CD14-positive monocyte (primary cell): ENCODE measurements around the gene FAM168A. TPM values are rescaled to one million over a fixed set of nuclear protein-coding genes. Genes with fewer than 3 reads are reported as not detected.

Source experiments
- DNase-seq, 3 donors: peaks; one replicate each; pipeline ENCODE4 v3.0.0-alpha.2; 2011 to 2022
- H2AFZ ChIP-seq: 2 replicates; pipeline ENCODE4 v1.6.0; 2012; ENCODE audit warnings: mild to moderate bottlenecking, low read depth, low read length, inconsistent platforms; ENCODE audit not compliant: insufficient read depth, poor library complexity, severe bottlenecking
- H3K27ac ChIP-seq, 2 donors: 1 replicate in 1 of 2; 2 replicates in 1 of 2; pipeline ENCODE4 v1.5.1; 2012 to 2013; ENCODE audit warnings: low read length in 2 of 2, control low read depth in 1 of 2, inconsistent platforms in 1 of 2, low read depth in 1 of 2, mild to moderate bottlenecking in 1 of 2
- H3K27me3 ChIP-seq, 2 donors: one replicate each; pipeline versions ENCODE4 v1.6.0 to v1.6.1; 2011 to 2013; ENCODE audit warnings: low read length in 2 of 2; ENCODE audit not compliant: control insufficient read depth in 2 of 2, insufficient read depth in 2 of 2
- H3K36me3 ChIP-seq, 2 donors: replicated peaks in 1 of 2; 1 replicate in 1 of 2; 2 replicates in 1 of 2; pipeline versions ENCODE4 v1.5.1 to v1.6.1; 2012 to 2013; ENCODE audit warnings: low read length in 2 of 2, control low read depth in 1 of 2, inconsistent platforms in 1 of 2, mild to moderate bottlenecking in 1 of 2; ENCODE audit not compliant: insufficient read depth in 2 of 2, control insufficient read depth in 1 of 2
- H3K4me1 ChIP-seq, 2 donors: 1 replicate in 1 of 2; 2 replicates in 1 of 2; pipeline versions ENCODE4 v1.5.1 to v1.6.1; 2012 to 2013; ENCODE audit warnings: low read length in 2 of 2, control low read depth in 1 of 2, inconsistent platforms in 1 of 2, mild to moderate bottlenecking in 1 of 2, moderate library complexity in 1 of 2; ENCODE audit not compliant: insufficient read depth in 2 of 2, control insufficient read depth in 1 of 2
- H3K4me2 ChIP-seq: replicated peaks from 2 replicates; pipeline ENCODE3; 2012; ENCODE audit warnings: low read length, moderate library complexity, mild to moderate bottlenecking; ENCODE audit not compliant: poor library complexity, severe bottlenecking; ENCODE audit errors: extremely low read depth
- H3K4me3 ChIP-seq, 3 experiments: fragments of 200-600 bp in 1 of 3; sonication (generic) in 1 of 3; replicated peaks in 1 of 3; 1 replicate in 2 of 3; 2 replicates in 1 of 3; pipeline ENCODE4 v1.5.1; 2011 to 2013; ENCODE audit warnings: low read length in 3 of 3, mild to moderate bottlenecking in 3 of 3, control low read depth in 2 of 3, low read depth in 2 of 3, inconsistent platforms in 1 of 3, moderate library complexity in 1 of 3
- H3K79me2 ChIP-seq: 2 replicates; pipeline ENCODE4 v1.6.0; 2012; ENCODE audit warnings: mild to moderate bottlenecking, control low read depth, inconsistent platforms, low read length, moderate library complexity; ENCODE audit not compliant: insufficient read depth
- H3K9ac ChIP-seq: 2 replicates; pipeline ENCODE4 v1.6.0; 2017; ENCODE audit warnings: low read length, mild to moderate bottlenecking; ENCODE audit not compliant: insufficient read depth, poor library complexity, severe bottlenecking
- H3K9me3 ChIP-seq, 2 donors: replicated peaks in 1 of 2; 1 replicate in 1 of 2; 2 replicates in 1 of 2; pipeline versions ENCODE4 v1.5.1 to v1.6.1; 2012 to 2013; ENCODE audit warnings: low read length in 2 of 2, control low read depth in 1 of 2; ENCODE audit not compliant: control insufficient read depth in 1 of 2, insufficient read depth in 1 of 2
- H4K20me1 ChIP-seq: 2 replicates; pipeline ENCODE4 v1.6.0; 2012; ENCODE audit warnings: mild to moderate bottlenecking, low read length, control low read depth, moderate library complexity; ENCODE audit not compliant: insufficient read depth
- H3K27ac Mint-ChIP-seq, 7 donors: one replicate each; pipeline ENCODE4 v1.8.0; 2020; ENCODE audit warnings: mild to moderate bottlenecking in 7 of 7, mixed read lengths in 7 of 7, moderate library complexity in 6 of 7, inconsistent platforms in 2 of 7
- H3K27me3 Mint-ChIP-seq, 3 donors: one replicate each; pipeline ENCODE4 v1.8.0; 2021 to 2022; ENCODE audit warnings: low read depth in 3 of 3, mild to moderate bottlenecking in 3 of 3, mixed read lengths in 3 of 3, moderate library complexity in 3 of 3, inconsistent platforms in 1 of 3
- H3K36me3 Mint-ChIP-seq, 2 donors: one replicate each; pipeline ENCODE4 v1.8.0; 2020; ENCODE audit warnings: mixed read lengths in 2 of 2, inconsistent platforms in 1 of 2, mild to moderate bottlenecking in 1 of 2
- H3K4me1 Mint-ChIP-seq: one replicate; pipeline ENCODE4 v1.8.0; 2020; ENCODE audit warnings: mild to moderate bottlenecking, mixed read lengths
- H3K4me3 Mint-ChIP-seq, 2 donors: one replicate each; pipeline ENCODE4 v1.8.0; 2020; ENCODE audit warnings: mild to moderate bottlenecking in 2 of 2, mixed read lengths in 2 of 2, moderate library complexity in 1 of 2
- H3K9me3 Mint-ChIP-seq, 7 donors: one replicate each; pipeline ENCODE4 v1.8.0; 2020 to 2022; ENCODE audit warnings: mixed read lengths in 7 of 7, mild to moderate bottlenecking in 6 of 7, moderate library complexity in 6 of 7, inconsistent platforms in 2 of 7
- WGBS: methylation state at CpG from one replicate; pipeline ENCODE4 v1.1.5; 2013; ENCODE audit warnings: missing lambda C conversion rate; ENCODE audit not compliant: insufficient coverage; 5-methylcytosine and 5-hydroxymethylcytosine counted together
- intact Hi-C, 2 donors: fragments of 100-400 bp; cut with micrococcal nuclease; formaldehyde crosslinking; loops; one replicate each; pipeline versions ENCODE4 v1.15.0 to v1.15.1; 2023
- polyA plus RNA-seq, 3 donors: library from polyadenylated mRNA; depleted of rRNA in 1 of 3; unstranded in 2 of 3; stranded (reverse) in 1 of 3; fragments of 300-500 nt in 2 of 3; fragments of >200 nt in 1 of 3; fragmentation: Illumina TruSeq in 2 of 3; gene quantifications; 1 replicate in 2 of 3; 2 replicates in 1 of 3; pipeline ENCODE4 v1.2.3, GENCODE V29; 2012 to 2021
- TF ChIP-seq, protein P1 (sequence below): fragments of 200-600 bp; IDR thresholded peaks from one replicate; pipeline ENCODE4 v1.8.0; 2022; ENCODE audit warnings: antibody characterized with exemption, mild to moderate bottlenecking

The FAM168A gene
- polyA plus RNA-seq, 3 donors = 1.4 to 13.3 (median 2.1) TPM

DNA sequence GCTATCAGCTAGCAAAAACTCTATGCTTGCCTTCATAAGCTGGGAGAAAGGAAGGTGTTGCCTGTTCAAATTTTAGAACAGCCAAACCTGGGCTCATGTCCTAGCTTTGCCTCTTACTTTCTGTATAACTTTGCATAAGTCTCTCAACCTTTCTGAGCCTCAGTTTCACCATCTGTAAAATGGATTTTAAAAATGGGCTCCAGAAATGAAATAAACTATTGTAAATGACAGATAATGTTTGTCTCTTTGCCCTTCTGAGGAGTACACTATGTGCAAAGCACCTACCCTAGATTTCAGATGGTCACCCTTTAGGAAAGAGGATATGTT, 68.7 kb downstream of the FAM168A start:
- peak overlapping the region; percentile 84 for H2AFZ ChIP-seq
- TF ChIP-seq, protein P1, sequence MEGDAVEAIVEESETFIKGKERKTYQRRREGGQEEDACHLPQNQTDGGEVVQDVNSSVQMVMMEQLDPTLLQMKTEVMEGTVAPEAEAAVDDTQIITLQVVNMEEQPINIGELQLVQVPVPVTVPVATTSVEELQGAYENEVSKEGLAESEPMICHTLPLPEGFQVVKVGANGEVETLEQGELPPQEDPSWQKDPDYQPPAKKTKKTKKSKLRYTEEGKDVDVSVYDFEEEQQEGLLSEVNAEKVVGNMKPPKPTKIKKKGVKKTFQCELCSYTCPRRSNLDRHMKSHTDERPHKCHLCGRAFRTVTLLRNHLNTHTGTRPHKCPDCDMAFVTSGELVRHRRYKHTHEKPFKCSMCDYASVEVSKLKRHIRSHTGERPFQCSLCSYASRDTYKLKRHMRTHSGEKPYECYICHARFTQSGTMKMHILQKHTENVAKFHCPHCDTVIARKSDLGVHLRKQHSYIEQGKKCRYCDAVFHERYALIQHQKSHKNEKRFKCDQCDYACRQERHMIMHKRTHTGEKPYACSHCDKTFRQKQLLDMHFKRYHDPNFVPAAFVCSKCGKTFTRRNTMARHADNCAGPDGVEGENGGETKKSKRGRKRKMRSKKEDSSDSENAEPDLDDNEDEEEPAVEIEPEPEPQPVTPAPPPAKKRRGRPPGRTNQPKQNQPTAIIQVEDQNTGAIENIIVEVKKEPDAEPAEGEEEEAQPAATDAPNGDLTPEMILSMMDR = no peak
- H3K4me1 ChIP-seq = peaks cover 12% of the 10 kb centered on the region in 2 donors
- Mint-ChIP-seq H3K9me3 (peaks cover 0 to 2% (median 0%) of the 10 kb centered on the region in 7 donors), H3K4me3 (no peak overlapping the region), H3K27me3 (peaks cover 0 to 2% (median 0%) of the 10 kb centered on the region in 3 donors), H3K4me1 (peaks cover 34% of the 10 kb centered on the region), H3K27ac (peak overlapping the region in 2 of 7 donors; percentile 90 to 97), H3K36me3 (peaks cover 0 to 4% of the 10 kb centered on the region in 2 donors)
- no peaks in the 10 kb centered on the region for H3K27me3 ChIP-seq
- DNase-seq = no peak
- intact Hi-C loops = no loop called here
- no peaks in the 10 kb centered on the region for H3K9me3 ChIP-seq
- H4K20me1 ChIP-seq = no peaks in the 10 kb centered on the region
- peak overlapping the region in 1 of 2 donors; percentile 91 for H3K27ac ChIP-seq
- peak overlapping the region; percentile 69 for H3K9ac ChIP-seq
- H3K36me3 ChIP-seq = no peaks in the 10 kb centered on the region
- H3K79me2 ChIP-seq = peaks cover 22% of the 10 kb centered on the region
- H3K4me3 ChIP-seq = peak overlapping the region in 1 of 3 experiments; percentile 72
- H3K4me2 ChIP-seq = peak overlapping the region; percentile 75

DNA sequence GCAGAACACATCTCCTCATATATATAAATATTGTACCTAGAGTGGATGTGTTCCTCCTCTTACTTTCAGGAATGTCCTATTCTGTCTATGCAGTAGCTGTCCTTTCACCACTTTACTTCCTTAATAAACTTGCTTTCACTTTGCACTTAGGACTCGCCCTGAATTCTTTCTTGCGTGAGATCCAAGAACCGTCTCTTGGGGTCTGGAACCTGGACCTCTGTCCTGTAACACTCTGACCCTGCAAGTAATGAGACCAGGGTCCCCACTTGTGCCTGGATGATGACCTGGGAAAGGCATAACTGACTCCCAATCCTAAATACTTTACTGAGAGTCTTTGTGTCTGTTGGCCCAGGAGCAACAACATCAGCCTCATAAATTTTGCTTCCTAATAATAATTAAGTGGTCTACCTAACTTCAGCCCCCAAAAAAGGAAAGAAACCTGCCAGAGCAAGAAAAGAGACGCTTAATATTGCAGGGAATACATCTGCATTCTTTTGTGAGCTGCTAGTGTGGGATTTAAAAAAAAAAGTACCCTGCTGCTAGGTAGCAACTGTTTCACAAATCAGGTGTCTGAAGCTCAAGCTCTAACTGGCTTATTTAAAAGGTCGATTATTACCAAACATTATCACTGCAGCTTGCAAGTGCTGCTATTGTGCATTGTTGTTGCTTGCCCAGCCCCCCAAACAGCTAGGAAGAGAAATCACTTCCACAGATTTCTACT, 69.3 kb downstream of the FAM168A start:
- TF ChIP-seq, protein P1 = no peak
- Histone ChIP-seq H3K9me3 (no peaks in the 10 kb centered on the region), H3K27ac (peak overlapping the region in 1 of 2 donors; percentile 91), H3K4me1 (peaks cover 12% of the 10 kb centered on the region in 2 donors), H3K4me3 (peak overlapping the region; percentile 30 to 72 (median 71)), H3K79me2 (peaks cover 18% of the 10 kb centered on the region), H4K20me1 (no peaks in the 10 kb centered on the region), H2AFZ (peak overlapping the region; percentile 84), H3K4me2 (peak overlapping the region; percentile 75), H3K27me3 (no peaks in the 10 kb centered on the region), H3K9ac (peak overlapping the region; percentile 69), H3K36me3 (no peaks in the 10 kb centered on the region)
- H3K4me3 Mint-ChIP-seq = peak overlapping the region; percentile 78 to 92
- peaks cover 34% of the 10 kb centered on the region for H3K4me1 Mint-ChIP-seq
- peaks cover 0 to 2% of the 10 kb centered on the region in 2 donors for H3K36me3 Mint-ChIP-seq
- peaks cover 0 to 2% (median 0%) of the 10 kb centered on the region in 7 donors for H3K9me3 Mint-ChIP-seq
- H3K27me3 Mint-ChIP-seq = peaks cover 0 to 2% (median 0%) of the 10 kb centered on the region in 3 donors
- peak in 2 of 3 donors; percentile 31 to 48 for DNase-seq
- peak overlapping the region; percentile 81 to 97 (median 92) for H3K27ac Mint-ChIP-seq
- 0% methylated on average over 1 of the region's 5 CpGs for WGBS
- intact Hi-C loops = no loop called here
